Measurements from ENCODE around the gene ZNF277. TPM values are rescaled to one million over a fixed set of nuclear protein-coding genes. Genes with fewer than 3 reads are reported as not detected.

ZNF277 gene
- total and polyA plus RNA-seq, 10 of the 15 experiments (the other 5 are each of a cell fraction or from before 2014, with no cell fraction given) = 10.6 to 33.9 (median 22.0) TPM

GRCh38 chr7:112211348-112211907 lies 4.9 kb downstream of the ZNF277 start:
- no peak for ATAC-seq
- in situ Hi-C loops (cut with MboI) = no loop called here
- BruUV-seq (replicated peaks) = no TSS peak

More at GRCh38 chr7:112211348-112211907, 4.9 kb downstream of the ZNF277 start:
- Histone ChIP-seq H2AFZ (ENCODE audit: control insufficient read depth, low read depth, low read length) (no peak overlapping the region), H3K36me3 (ENCODE audit: control insufficient read depth in 2 of 2, insufficient read depth in 2 of 2, low read length in 1 of 2) (no peaks in the 10 kb centered on the region), H3K4me1 (ENCODE audit: control insufficient read depth, insufficient read depth, low read length) (no peaks in the 10 kb centered on the region), H3K9me3 (replicated peaks; ENCODE audit: control insufficient read depth, insufficient read depth, low read length) (no peaks in the 10 kb centered on the region), H3K4me3 (no peak overlapping the region), H3K27ac (ENCODE audit: control insufficient read depth, insufficient read depth) (no peak overlapping the region), H3K79me2 (ENCODE audit: control insufficient read depth, insufficient read depth, low read length) (peaks cover 15% of the 10 kb centered on the region), H3K9ac (ENCODE audit: control insufficient read depth, insufficient read depth, low read length) (no peak overlapping the region), H4K20me1 (ENCODE audit: control insufficient read depth, insufficient read depth) (no peaks in the 10 kb centered on the region), H3K27me3 (replicated peaks in 1 of 2; ENCODE audit: control insufficient read depth in 2 of 2, insufficient read depth in 2 of 2, low read length in 1 of 2) (no peaks in the 10 kb centered on the region), H3K4me2 (ENCODE audit: control insufficient read depth, insufficient read depth) (no peak overlapping the region)
- intact Hi-C loops (cut with micrococcal nuclease; ENCODE audit: unreplicated experiment) = no loop called here
- 29% methylated on average over 1 of the region's 1 CpG for WGBS (ENCODE audit: insufficient coverage, insufficient replicate concordance, low lambda C conversion rate, missing lambda C conversion rate)
- POLR2A ChIA-PET = no interaction called here
- FAIRE-seq = no peak
- TF ChIP-seq STAT1 (conservative IDR thresholded peaks at IDR 0.05) (no peak), WRNIP1 (IDR thresholded peaks at IDR 0.05; ENCODE audit: borderline replicate concordance, low read depth, low read length) (no peak), POLR2AphosphoS5 (IDR thresholded peaks at IDR 0.05; ENCODE audit: low read length) (no peak), CREB1 (IDR thresholded peaks at IDR 0.05; ENCODE audit: low read depth) (no peak), EP300 (IDR thresholded peaks at IDR 0.05; ENCODE audit: borderline replicate concordance in 1 of 2, control insufficient read depth in 1 of 2, low read depth in 2 of 2, low read length in 2 of 2) (no peak), SREBF2 (IDR thresholded peaks at IDR 0.05; ENCODE audit: low read length) (no peak), PBX3 (IDR thresholded peaks at IDR 0.05; ENCODE audit: insufficient replicate concordance, low read depth, low read length) (no peak), HDAC2 (IDR thresholded peaks at IDR 0.05) (no peak), MTA3 (IDR thresholded peaks at IDR 0.05; ENCODE audit: borderline replicate concordance, low read length) (no peak), ZNF622 (IDR thresholded peaks at IDR 0.05) (no peak), TCF7 (IDR thresholded peaks at IDR 0.05; ENCODE audit: borderline replicate concordance) (no peak), SIX5 (IDR thresholded peaks at IDR 0.05; ENCODE audit: low read depth, low read length, severe bottlenecking) (no peak), ELK1 (IDR thresholded peaks at IDR 0.05; ENCODE audit: low read depth, low read length) (no peak)
- RAD21 ChIA-PET (ENCODE audit: unreplicated experiment) = no interaction called here
- CTCF ChIA-PET = no interaction called here
- no peak for DNase-seq (ENCODE audit: low read depth, low spot score)
- SMC1A ChIA-PET (ENCODE audit: uncharacterized antibody, unreplicated experiment) = interaction anchor here (0.8 kb wide), 1 partner anchor 11 kb away, joined by 3 read pairs; no protein-coding TSS in a partner anchor
